A673 (cell line): ENCODE results near the gene ABCG1. TPM values are rescaled to one million over a fixed set of nuclear protein-coding genes. Genes with fewer than 3 reads are reported as not detected.

Experiments
- BruUV-seq: library from RNA; stranded (reverse); fragments of 400-500 nt; replicated peaks from 2 replicates; lab custom pipeline; 2021; lab: Mats Ljungman, UMichigan
- CTCF ChIA-PET: fragments of 300-600 bp; sonication (Branson Sonifier 250); formaldehyde crosslinking; loops from one replicate; lab custom pipeline; 2022; ENCODE audit warnings: antibody characterized with exemption; lab: Charles Lee
- POLR2A ChIA-PET: fragments of 300-600 bp; sonication (Branson Sonifier 250); formaldehyde crosslinking; loops from one replicate; lab custom pipeline; 2022; ENCODE audit warnings: antibody characterized with exemption; ENCODE audit not compliant: low non-redundant PET; lab: Charles Lee
- DNase-seq: peaks from one replicate; pipeline ENCODE4 v3.0.0-alpha.2; 2015; ENCODE audit warnings: low spot score
- H3K27ac ChIP-seq: fragments of 200-600 bp; sonication (generic); 2 replicates; pipeline ENCODE4 v1.5.1; 2016; ENCODE audit warnings: mixed run types, low read depth, mild to moderate bottlenecking, mixed read lengths, antibody characterized with exemption, low read length; ENCODE audit not compliant: poor library complexity, severe bottlenecking
- H3K27me3 ChIP-seq: fragments of 200-600 bp; sonication (generic); replicated peaks from 2 replicates; pipeline ENCODE4 v1.6.1; 2017; ENCODE audit warnings: mixed run types, low read depth, mild to moderate bottlenecking, mixed read lengths, antibody characterized with exemption, low read length; ENCODE audit not compliant: insufficient read depth, poor library complexity
- H3K36me3 ChIP-seq: fragments of 200-600 bp; sonication (generic); 2 replicates; pipeline ENCODE4 v1.6.1; 2016; ENCODE audit warnings: mixed run types, mild to moderate bottlenecking, mixed read lengths, antibody characterized with exemption, low read length; ENCODE audit not compliant: insufficient read depth, poor library complexity, severe bottlenecking
- H3K4me1 ChIP-seq: fragments of 200-600 bp; sonication (generic); 2 replicates; pipeline ENCODE4 v1.6.1; 2017; ENCODE audit warnings: mixed run types, mild to moderate bottlenecking, mixed read lengths, antibody characterized with exemption, low read length; ENCODE audit not compliant: insufficient read depth, poor library complexity, severe bottlenecking
- H3K4me3 ChIP-seq: fragments of 200-600 bp; sonication (generic); 2 replicates; pipeline ENCODE4 v1.5.1; 2016; ENCODE audit warnings: low read depth, mixed run types, mild to moderate bottlenecking, mixed read lengths, low read length; ENCODE audit not compliant: poor library complexity, severe bottlenecking
- H3K9me3 ChIP-seq: fragments of 200-600 bp; sonication (generic); 2 replicates; pipeline ENCODE4 v1.6.1; 2016; ENCODE audit warnings: mixed run types, low read depth, mild to moderate bottlenecking, mixed read lengths, antibody characterized with exemption, low read length; ENCODE audit not compliant: poor library complexity, severe bottlenecking
- EZH2 ChIP-seq: fragments of 200-600 bp; sonication (generic); IDR thresholded peaks from 2 replicates; pipeline ENCODE4 v1.6.1; 2017; ENCODE audit warnings: borderline replicate concordance, low read depth, mild to moderate bottlenecking, mixed read lengths, antibody characterized with exemption, low read length; ENCODE audit not compliant: poor library complexity, severe bottlenecking
- intact Hi-C: fragments of 100-400 bp; cut with micrococcal nuclease; formaldehyde crosslinking; loops from one replicate; pipeline ENCODE4 v1.10.0; 2022; ENCODE audit not compliant: unreplicated experiment
- total RNA-seq: library from RNA; stranded (reverse); gene quantifications from 2 replicates; pipeline ENCODE4 v1.2.3, GENCODE V29; 2021
- TF ChIP-seq, protein P1 (sequence below): fragments of 300-800, 200-600 bp; sonication (generic); conservative IDR thresholded peaks from 2 replicates; pipeline ENCODE4 v1.5.1; 2017; ENCODE audit warnings: low read depth, mild to moderate bottlenecking, antibody characterized with exemption, low read length, moderate library complexity, mixed read lengths

The ABCG1 gene
- total RNA-seq, 1 experiment from 2014 or later = 3.4 TPM

DNA sequence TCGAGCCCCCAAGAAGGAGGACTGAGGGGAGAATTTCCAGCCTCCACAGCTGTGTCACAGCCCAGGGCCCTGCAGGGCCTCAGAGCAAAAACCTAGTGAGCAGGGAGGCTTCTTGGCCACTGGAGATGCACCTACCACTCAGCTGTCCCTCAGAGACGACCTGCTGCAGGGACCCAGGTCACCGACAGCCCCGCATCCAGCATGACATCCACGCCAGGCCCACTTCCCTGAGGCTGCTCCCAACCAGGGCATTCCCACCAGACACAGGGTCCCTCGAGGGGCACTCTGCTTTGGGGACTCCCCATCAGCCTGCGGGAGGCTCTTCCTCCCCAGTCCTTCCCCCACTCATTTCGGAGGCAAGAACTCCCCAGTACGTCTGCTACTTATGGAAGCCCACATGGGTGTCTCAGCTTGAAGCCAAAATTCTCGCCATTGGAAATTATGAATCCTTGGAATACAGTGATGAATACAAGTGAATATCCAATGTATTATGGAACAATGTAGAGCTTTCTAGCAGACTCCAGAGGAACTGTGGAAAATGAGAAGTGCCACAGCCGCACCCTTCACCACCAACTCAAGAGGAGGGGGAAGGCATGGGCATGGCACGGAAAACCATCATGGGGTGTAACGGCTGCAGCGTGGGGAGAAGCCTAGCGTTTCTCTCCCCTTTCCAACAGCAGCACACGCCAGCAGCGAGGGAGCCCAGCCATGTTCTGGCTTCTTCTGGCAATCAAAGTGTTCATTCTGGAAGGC, 89.4 kb downstream of the ABCG1 start:
- Histone ChIP-seq H3K4me1 (no peaks in the 10 kb centered on the region), H3K27me3 (no peaks in the 10 kb centered on the region), H3K9me3 (no peaks in the 10 kb centered on the region), H3K36me3 (no peaks in the 10 kb centered on the region), H3K4me3 (no peak overlapping the region), H3K27ac (no peak overlapping the region)
- POLR2A ChIA-PET = no interaction called here
- intact Hi-C loops = loop anchor here (5.0 kb wide), 1 partner anchor 229 kb away; no protein-coding TSS in a partner anchor
- no peak for TF ChIP-seq EZH2
- TF ChIP-seq, protein P1, sequence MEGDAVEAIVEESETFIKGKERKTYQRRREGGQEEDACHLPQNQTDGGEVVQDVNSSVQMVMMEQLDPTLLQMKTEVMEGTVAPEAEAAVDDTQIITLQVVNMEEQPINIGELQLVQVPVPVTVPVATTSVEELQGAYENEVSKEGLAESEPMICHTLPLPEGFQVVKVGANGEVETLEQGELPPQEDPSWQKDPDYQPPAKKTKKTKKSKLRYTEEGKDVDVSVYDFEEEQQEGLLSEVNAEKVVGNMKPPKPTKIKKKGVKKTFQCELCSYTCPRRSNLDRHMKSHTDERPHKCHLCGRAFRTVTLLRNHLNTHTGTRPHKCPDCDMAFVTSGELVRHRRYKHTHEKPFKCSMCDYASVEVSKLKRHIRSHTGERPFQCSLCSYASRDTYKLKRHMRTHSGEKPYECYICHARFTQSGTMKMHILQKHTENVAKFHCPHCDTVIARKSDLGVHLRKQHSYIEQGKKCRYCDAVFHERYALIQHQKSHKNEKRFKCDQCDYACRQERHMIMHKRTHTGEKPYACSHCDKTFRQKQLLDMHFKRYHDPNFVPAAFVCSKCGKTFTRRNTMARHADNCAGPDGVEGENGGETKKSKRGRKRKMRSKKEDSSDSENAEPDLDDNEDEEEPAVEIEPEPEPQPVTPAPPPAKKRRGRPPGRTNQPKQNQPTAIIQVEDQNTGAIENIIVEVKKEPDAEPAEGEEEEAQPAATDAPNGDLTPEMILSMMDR = no peak
- no peak for DNase-seq
- CTCF ChIA-PET = no interaction called here
- BruUV-seq = no TSS peak

DNA sequence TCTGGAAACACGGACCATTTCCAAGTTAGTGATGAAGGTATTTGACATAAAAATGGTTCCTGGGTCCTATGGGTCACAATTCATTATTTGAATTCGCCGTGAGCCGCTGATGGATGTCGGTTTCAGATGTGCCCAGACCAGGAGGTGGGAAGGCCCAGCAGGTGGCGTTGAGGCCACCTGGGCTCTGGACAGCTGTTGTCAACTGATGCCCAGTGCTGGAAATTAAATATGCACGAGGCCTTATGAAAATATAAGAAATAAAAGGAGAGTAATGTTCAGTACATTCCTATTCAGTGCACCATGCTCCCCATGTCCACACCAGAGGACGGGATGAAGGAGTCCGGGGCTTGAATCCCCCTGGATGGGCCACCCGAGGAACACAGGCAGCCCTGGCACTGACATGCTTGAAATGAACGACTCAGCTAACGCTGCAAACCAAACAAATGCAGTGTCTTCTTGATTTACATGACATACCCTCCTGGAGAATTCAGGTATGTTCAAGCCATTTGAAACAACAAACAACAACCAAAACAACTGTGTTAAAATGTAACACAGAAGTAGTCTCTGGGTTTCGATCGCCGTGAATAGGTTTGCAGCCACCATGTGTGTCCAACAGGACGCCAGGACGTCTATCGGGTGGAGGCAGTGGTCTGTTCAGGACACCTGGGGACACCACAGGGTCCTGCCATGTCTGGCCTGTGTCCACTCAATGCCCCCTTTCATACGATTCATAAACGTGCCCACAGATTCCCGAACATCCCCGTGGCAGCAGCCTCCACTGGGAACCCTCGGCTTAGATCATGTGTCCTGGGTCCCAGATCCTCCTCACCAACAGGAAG, 90.2 kb downstream of the ABCG1 start:
- no peak overlapping the region for H3K27ac ChIP-seq
- no TSS peak for BruUV-seq
- TF ChIP-seq, protein P1 = no peak
- no peak for TF ChIP-seq EZH2
- H3K9me3 ChIP-seq = no peaks in the 10 kb centered on the region
- CTCF ChIA-PET = interaction anchor here (0.5 to 1.4 kb wide), 16 partner anchors 13 to 284 kb away, joined by 3 to 12 read pairs (median 6); no protein-coding TSS in a partner anchor
- no peaks in the 10 kb centered on the region for H3K4me1 ChIP-seq
- no peaks in the 10 kb centered on the region for H3K36me3 ChIP-seq
- intact Hi-C loops = loop anchor here (1.0 to 5.0 kb wide), 2 partner anchors 141 to 228 kb away; no protein-coding TSS in a partner anchor
- H3K4me3 ChIP-seq = no peak overlapping the region
- POLR2A ChIA-PET = no interaction called here
- no peak for DNase-seq
- H3K27me3 ChIP-seq = no peaks in the 10 kb centered on the region

DNA sequence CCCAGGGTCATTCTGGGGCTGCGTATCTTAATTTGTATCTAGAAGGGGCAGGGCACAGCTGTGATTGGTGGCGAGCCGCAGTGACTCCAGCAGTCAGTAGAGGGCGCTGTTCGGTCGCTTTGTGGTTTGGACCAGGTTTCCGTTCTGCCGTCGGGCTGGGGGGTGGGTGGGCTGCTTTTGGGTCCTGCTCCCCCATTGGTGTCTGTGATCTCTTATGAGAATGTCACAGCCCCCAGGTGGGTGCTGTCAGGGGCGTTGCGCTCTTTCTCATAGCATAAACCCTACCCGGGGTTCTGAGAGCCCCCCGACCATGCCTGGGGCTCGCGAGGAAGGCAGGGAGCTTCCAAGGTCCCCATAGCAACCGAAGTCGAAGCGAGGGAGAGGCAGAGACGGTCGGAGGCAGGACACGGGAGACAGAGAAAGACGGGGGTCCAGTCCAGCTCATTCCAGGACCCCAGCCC, 90.8 kb downstream of the ABCG1 start:
- TF ChIP-seq, protein P1 = peak; percentile 94
- TF ChIP-seq EZH2 = no peak
- no peaks in the 10 kb centered on the region for H3K27me3 ChIP-seq
- CTCF ChIA-PET = interaction anchor here (0.5 to 1.4 kb wide), 18 partner anchors 12 to 283 kb away, joined by 3 to 12 read pairs (median 5); no protein-coding TSS in a partner anchor
- no peaks in the 10 kb centered on the region for H3K9me3 ChIP-seq
- BruUV-seq = no TSS peak
- no peaks in the 10 kb centered on the region for H3K4me1 ChIP-seq
- H3K27ac ChIP-seq = no peak overlapping the region
- intact Hi-C loops = loop anchor here (1.0 to 5.0 kb wide), 2 partner anchors 141 to 228 kb away; no protein-coding TSS in a partner anchor
- POLR2A ChIA-PET = no interaction called here
- no peaks in the 10 kb centered on the region for H3K36me3 ChIP-seq
- DNase-seq = peak; percentile 61
- H3K4me3 ChIP-seq = peak overlapping the region; percentile 22
